ENCODE measurements around the gene PALD1. TPM values are rescaled to one million over a fixed set of nuclear protein-coding genes. Genes with fewer than 3 reads are reported as not detected.

PALD1 gene
- polyA plus RNA-seq, 1 experiment: 0.17 TPM

DNA sequence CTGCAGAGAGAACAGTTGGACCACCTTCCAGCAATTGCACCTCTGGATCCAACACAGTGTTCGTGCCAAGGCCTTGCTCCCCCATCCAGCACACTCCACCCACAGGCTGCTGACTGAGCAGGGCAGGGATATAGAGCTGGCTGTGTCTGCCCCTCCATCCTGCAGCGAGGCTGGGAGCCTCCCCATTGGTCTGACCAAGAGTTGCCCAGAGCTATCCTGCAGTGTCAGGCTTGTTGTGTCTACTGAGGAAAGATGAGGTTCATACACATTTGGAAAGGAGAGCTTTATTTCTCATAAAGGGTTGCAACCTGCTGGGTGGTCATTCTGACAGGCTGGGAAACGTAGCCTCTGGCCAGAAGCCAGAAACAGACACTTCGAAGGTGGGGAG lies 96.9 kb downstream of the PALD1 start:
- Histone ChIP-seq H3K27me3 (ENCODE audit: control insufficient read depth, insufficient read depth, low read length) (no peaks in the 10 kb centered on the region), H3K27ac (ENCODE audit: low read depth, low read length) (no peak overlapping the region), H3K9me3 (ENCODE audit: control insufficient read depth, insufficient read depth, low read length) (no peaks in the 10 kb centered on the region), H3K4me3 (ENCODE audit: low read depth, low read length) (no peak overlapping the region)
- no peak for DNase-seq (ENCODE audit: low read depth, low spot score)
- POLR2A ChIA-PET: no interaction called here
- CTCF ChIA-PET: interaction anchor here (0.9 to 2.5 kb wide), 3 partner anchors 24 to 42 kb away, joined by 3 to 6 read pairs (median 3); no protein-coding TSS in a partner anchor
- TF ChIP-seq, protein P1, sequence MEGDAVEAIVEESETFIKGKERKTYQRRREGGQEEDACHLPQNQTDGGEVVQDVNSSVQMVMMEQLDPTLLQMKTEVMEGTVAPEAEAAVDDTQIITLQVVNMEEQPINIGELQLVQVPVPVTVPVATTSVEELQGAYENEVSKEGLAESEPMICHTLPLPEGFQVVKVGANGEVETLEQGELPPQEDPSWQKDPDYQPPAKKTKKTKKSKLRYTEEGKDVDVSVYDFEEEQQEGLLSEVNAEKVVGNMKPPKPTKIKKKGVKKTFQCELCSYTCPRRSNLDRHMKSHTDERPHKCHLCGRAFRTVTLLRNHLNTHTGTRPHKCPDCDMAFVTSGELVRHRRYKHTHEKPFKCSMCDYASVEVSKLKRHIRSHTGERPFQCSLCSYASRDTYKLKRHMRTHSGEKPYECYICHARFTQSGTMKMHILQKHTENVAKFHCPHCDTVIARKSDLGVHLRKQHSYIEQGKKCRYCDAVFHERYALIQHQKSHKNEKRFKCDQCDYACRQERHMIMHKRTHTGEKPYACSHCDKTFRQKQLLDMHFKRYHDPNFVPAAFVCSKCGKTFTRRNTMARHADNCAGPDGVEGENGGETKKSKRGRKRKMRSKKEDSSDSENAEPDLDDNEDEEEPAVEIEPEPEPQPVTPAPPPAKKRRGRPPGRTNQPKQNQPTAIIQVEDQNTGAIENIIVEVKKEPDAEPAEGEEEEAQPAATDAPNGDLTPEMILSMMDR (IDR thresholded peaks at IDR 0.05; ENCODE audit: low read depth, low read length): no peak

DNA sequence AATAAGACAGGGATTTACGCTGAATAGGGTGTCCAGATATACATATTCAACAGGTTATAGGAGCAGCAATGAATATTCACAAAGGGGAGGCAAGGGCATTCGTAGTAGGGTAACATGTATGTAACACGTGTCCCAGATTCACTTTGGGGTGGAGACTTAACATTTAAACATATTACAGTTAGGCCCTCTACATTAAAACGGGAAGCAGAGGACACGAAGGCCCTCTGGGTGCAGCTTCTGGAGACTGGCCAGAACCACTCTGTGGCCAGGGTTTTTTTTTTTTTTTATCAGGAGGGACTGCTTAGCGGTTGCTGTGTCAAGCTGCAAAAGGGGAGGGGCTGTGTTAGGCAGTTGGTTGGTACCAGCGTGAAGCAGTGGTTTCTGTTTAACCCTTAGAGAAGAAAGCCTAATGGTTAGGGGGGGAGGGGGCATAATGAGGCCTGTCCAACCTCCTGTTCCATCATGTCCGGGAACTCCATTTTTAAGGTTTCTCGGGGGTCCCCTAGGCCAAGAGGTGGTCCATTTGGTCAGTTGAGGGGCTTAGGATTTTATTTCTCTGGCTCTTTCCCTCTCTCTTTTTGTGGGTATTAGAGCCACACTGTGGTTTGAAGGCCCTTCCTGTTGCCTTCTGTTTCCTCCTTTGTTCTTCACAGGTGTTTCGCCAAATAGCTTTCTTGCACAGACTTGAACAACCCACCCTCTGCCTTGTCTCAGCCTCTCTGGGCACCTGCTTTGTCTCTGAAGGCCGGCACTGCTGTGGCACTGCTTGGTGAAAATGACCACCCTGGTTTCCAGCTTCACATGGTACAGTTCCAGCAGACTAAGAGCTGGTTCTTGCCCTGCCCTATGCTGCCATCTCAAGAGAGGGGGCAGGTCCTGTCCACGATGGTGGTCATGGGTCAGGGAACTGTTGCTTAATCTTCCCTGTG lies 97.6 kb downstream of the PALD1 start:
- ChIA-PET CTCF (interaction anchor here (0.7 to 2.5 kb wide), 4 partner anchors 25 to 244 kb away, joined by 3 to 6 read pairs (median 3); no protein-coding TSS in a partner anchor), POLR2A (no interaction called here)
- H3K27ac ChIP-seq (ENCODE audit: low read depth, low read length): no peak overlapping the region
- TF ChIP-seq, protein P1 (IDR thresholded peaks at IDR 0.05; ENCODE audit: low read depth, low read length): no peak
- H3K27me3 ChIP-seq (ENCODE audit: control insufficient read depth, insufficient read depth, low read length): no peaks in the 10 kb centered on the region
- H3K4me3 ChIP-seq (ENCODE audit: low read depth, low read length): no peak overlapping the region
- H3K9me3 ChIP-seq (ENCODE audit: control insufficient read depth, insufficient read depth, low read length): no peaks in the 10 kb centered on the region
- DNase-seq (ENCODE audit: low read depth, low spot score): no peak

DNA sequence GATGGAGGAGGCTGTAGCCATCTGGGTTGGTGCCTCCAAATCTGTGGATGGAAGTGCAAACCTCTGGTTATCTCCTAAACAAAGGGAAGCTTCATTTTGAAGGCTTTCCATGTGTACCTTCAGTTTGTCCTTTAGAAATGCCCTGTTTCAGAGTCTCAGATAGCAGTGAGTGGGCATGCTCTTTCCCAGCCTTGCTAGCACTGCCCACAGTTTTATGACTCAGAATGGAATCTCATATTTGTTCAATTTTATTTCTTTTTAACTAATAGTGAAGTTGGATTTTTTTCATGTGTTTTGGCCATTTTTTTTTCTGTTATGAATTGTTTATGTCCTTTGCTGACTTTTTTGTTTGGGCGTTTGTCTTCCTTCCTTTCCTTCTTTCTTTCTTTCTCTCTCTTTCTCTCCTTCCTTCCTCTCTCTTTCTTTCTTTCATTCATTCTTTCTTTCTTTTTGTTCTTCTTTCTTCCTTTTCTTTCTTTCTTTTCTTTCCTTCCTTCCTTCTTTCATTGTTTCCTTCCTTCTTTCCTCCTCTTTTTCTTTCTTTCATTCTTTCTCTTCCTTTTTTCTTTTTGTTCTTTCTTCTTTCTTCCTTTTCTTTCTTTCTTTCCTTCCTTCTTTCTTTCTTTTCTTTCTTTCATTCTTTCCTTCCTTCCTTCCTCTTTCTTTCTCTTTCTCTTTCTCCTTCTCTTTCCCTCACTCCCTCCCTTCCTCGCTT lies 98.4 kb downstream of the PALD1 start:
- CTCF ChIA-PET: interaction anchor here (0.7 to 2.5 kb wide), 4 partner anchors 18 to 243 kb away, joined by 3 to 6 read pairs (median 3); no protein-coding TSS in a partner anchor
- H3K27ac ChIP-seq (ENCODE audit: low read depth, low read length): no peak overlapping the region
- POLR2A ChIA-PET: no interaction called here
- no peaks in the 10 kb centered on the region for H3K9me3 ChIP-seq (ENCODE audit: control insufficient read depth, insufficient read depth, low read length)
- H3K27me3 ChIP-seq (ENCODE audit: control insufficient read depth, insufficient read depth, low read length): no peaks in the 10 kb centered on the region
- DNase-seq (ENCODE audit: low read depth, low spot score): no peak
- H3K4me3 ChIP-seq (ENCODE audit: low read depth, low read length): no peak overlapping the region
- TF ChIP-seq, protein P1 (IDR thresholded peaks at IDR 0.05; ENCODE audit: low read depth, low read length): no peak

DNA sequence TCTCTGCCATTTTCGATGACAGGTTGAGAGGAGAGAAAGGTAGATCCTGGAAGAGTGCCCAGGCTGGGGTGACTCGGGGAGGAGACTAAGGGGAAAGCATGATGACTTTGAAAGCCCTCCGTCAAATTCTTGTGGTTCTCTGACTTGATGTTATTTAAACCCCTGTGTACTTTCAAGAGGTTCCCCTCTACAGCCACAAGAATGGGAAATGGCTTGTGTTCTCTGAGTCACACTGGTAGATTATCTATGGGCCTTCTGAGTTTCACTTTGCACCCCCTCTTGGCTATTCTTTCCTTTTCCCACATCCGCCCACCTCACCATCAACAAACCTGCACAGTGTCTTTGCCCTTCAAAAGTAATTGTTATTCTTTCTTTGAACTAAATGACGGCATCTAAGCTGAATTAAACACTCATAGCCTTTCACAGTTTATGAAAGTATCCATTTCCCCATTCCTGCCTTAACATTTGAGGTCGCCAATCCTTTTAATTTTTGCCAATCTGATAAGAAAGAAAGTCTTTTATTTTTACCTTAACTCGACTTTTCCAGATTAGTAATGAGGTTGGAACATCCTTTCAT lies 99.9 kb downstream of the PALD1 start:
- ChIA-PET POLR2A (no interaction called here), CTCF (no interaction called here)
- Histone ChIP-seq H3K9me3 (ENCODE audit: control insufficient read depth, insufficient read depth, low read length) (no peaks in the 10 kb centered on the region), H3K27ac (ENCODE audit: low read depth, low read length) (peak overlapping the region; percentile 43), H3K27me3 (ENCODE audit: control insufficient read depth, insufficient read depth, low read length) (peaks cover 3% of the 10 kb centered on the region), H3K4me3 (ENCODE audit: low read depth, low read length) (no peak overlapping the region)
- DNase-seq (ENCODE audit: low read depth, low spot score): peak; percentile 45
- TF ChIP-seq, protein P1 (IDR thresholded peaks at IDR 0.05; ENCODE audit: low read depth, low read length): no peak

Data from AG04450 (cell line).